Stimulated activated CD4-positive, alpha-beta T cell treated with anti-CD3 and anti-CD28 coated beads, Interleukin-15, amount 100 ng/mL, for 48 hours (primary cell): ENCODE measurements around the gene ECE1.

Experiments used
- DNase-seq, 2 donors: peaks; one replicate each; pipeline ENCODE4 v3.0.0-alpha.2; 2020; ENCODE audit warnings: low read depth in 2 of 2

Gene ECE1

DNA sequence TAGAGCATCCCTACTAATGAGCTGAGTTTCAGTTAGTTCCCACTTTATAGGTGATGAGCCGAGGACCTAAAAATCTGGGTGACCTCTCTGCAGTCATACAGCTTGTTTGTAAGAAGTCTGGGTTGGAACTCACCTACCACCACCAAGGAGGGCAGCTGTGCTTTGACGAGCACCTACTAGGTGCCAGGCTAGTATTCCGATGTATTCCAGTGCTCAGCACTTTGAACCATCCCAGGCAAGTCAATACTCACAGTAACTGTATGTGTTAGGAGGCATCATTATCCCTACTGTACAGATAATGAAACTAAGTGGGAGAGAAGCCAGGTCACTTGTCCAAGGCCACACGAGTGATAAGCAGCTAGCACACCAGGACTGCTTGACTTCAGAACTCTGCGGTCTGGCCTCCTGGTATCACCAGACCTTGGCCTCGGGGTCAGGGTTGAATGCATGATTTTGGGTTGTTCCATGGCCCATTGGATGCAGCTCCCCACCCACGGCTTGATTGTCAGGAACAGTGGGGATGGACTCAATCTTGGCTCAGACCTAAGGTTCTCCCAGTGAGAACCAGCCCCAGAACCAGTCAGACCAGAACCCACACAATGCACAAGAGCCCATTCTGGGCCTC is 20.7 kb downstream of the ECE1 start:
- no peak for DNase-seq

DNA sequence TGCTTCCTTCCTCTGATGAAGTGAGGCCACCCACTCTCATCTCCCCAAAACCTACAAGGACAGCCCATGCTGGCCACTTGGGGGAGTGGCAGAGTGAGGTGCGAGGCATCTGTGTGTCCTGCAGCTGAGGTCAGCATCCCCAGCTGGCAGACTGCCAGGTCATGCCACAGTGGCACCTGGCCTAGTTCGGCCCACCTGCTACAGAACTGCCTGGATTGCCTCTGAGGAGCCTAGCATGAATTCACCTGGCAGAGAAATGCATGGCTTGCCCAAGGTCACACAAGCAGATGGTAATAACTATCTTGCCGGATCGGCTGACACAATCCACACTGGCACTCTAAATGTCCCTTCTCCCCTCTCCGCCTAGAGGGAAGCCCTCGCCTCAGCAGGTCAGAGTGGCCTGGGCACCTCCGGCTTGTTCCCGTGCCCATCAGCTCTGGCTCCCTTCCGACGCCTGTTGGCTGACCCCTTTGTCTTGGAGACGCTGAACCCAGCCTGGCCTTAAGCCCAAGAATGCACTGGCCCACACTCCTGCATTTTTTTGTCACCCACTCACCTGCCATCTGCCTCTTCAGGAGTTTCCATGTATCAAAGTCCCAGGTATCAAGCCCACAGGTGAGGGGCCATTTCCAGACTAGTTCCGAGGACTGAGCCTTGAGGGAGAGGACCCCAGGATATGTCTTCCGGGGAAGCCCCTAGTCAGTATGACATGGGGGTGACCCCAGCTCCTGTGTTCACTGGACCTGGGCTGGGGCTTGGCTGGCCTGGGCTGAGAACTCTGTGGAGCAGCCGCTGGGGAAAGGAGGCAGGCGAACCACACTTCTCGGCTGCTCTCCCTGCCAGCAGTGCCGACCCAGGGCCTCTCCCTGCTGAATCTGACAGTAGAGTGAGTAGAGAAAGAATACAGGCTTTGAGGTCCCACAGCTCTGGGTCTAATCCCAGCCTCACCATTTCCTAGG is 21.7 kb downstream of the ECE1 start:
- DNase-seq: no peak

DNA sequence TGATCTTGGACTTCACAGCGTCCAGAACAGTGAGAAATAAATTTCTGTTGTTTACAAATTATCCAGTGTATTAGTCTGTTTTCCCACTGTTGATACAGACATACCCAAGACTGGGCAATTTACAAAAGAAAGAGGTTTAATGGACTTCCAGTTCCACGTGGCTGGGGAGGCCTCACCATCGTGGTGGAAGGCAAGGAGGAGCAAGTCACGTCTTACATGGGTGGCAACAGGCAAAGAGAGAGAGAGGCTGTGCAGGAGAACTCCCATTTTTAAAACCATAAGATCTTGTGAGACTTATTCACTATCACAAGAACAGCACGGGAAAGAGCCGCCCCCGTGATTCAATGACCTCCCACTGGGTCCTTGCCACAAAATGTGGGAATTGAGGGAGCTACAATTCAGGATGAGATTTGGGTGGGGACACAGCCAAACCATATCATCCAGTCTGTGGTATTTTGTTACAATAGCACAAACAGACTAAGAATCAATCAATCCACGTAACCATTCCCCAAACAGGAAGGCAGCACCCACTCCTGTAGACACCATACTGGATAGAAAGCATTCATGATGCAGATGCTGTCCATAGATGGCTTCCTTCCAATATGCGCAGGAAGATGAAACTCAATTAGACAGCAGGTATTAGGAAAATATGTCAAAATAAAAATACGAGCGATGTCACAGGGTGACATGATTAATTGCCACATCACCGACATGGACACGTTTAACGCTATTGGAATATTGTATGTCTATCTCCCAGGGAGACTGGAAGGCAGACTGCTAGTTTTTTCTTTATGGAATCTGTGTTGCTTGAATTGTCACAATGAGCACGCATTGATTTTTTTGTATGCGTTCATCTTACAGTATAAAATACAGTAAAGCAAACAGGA is 22.8 kb downstream of the ECE1 start:
- DNase-seq: no peak

DNA sequence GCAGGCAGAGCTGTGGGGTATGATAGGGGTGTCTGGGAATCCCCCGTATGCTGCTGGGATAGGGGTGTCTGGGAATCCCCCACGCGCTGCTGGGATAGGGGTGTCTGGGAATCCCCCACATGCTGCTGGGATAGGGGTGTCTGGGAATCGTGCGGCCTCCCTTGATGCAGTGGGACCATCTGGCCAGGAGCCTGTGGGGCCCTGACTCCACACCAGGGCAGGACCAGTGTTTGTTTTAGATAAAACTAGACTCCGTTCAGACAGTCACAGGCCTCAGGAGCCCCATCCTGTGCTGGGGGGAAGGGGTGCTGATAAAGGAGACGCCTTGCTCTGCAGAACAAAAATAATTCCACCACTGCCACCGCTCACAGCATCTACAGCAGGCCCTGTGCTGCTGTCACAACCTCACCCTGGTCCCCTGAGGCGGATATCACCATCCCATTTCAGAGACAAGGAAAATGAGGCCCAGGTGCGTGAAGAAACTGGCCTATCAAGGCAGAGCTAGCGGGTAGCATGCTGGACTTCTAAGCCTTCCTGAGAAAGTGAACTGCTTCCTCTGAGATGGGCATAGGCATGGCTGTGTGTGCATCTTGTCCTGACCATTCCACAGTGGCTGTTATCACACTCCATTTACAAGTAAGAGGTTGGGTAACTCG is 24.0 kb downstream of the ECE1 start:
- no peak for DNase-seq

DNA sequence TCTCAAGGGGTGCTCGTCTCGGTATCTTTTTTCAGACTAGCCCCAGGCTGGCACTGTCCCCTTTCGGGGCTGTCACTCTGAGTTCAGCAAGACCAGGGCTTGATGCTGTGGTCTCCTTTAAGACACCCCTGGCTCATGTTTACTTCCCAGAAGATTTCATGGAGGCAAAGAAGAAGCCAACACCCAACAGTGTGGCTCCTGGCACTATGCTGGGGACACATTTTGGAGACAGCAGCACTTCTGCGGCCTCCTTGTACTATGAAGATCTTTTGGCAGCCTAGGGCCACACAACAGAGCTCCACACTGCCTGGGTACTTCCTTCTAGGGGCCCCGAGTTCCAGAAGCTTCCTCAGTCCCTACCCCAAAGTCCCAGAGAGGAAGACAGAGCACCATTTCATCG is 24.6 kb downstream of the ECE1 start:
- no peak for DNase-seq

DNA sequence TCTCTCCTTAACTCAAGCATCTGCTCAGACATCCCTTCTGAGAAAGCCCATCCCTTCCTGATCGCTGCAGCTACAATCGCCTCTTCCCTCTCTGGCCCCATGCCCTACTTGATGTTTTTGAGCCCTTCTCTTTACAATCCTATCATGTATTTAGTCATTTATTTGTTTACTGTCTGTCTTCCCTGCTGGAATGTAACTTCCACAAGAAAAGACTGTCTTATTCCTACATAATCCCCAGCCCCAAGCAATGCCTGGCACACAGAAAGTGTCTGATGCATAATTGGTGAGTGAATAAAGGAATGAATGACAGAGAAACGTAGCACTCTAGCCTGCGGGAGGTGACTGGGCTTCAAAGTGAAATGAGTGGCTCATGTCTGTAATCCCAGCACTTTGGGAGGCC is 25.4 kb downstream of the ECE1 start:
- no peak for DNase-seq

DNA sequence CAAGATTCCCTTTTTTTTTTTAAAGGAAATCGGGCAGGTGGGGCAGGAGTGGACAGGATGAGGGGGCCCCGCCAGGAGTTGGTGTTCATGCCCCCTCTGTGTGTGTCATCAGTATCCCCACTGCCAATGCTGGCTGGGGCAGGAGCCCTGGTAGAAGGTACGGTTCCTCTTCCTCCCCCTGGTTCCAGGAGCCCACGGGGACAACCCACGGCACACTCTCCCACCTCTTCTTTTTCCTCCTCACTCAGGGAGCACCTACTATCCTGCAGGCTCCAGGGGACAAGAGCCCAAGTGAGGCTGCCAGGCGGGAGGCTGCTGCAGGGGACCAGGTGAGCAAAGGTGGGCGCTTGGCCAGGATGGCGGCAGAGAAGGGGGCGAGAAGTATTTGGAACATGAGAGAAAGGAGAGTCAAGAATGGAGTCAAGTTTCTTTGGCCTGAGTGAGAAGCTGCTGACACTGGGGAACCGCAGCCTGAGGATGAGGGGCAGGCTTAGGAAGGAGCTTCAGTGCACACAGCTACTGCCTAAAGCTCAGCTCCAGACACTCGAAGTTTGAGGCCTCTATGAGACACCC is 26.5 kb downstream of the ECE1 start:
- DNase-seq: no peak

DNA sequence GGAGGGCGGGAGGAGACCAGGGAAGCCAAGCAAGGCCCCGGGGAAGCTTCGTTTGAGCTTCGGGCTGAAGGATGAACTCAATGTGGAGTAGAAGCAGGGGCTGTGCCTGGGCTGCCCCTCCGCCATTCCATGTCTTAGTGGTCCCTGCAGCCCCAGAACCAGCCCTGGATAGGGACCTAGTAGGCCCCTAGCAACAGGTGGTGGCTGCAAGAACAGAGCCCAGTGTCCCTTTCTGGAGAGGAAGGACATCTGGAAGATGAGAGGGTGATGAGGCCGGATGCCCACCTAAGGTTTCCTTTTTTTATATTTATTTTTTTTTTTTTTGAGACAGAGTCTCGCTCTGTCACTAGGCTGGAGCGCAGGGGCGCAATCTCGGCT is 27.2 kb downstream of the ECE1 start:
- DNase-seq: no peak

DNA sequence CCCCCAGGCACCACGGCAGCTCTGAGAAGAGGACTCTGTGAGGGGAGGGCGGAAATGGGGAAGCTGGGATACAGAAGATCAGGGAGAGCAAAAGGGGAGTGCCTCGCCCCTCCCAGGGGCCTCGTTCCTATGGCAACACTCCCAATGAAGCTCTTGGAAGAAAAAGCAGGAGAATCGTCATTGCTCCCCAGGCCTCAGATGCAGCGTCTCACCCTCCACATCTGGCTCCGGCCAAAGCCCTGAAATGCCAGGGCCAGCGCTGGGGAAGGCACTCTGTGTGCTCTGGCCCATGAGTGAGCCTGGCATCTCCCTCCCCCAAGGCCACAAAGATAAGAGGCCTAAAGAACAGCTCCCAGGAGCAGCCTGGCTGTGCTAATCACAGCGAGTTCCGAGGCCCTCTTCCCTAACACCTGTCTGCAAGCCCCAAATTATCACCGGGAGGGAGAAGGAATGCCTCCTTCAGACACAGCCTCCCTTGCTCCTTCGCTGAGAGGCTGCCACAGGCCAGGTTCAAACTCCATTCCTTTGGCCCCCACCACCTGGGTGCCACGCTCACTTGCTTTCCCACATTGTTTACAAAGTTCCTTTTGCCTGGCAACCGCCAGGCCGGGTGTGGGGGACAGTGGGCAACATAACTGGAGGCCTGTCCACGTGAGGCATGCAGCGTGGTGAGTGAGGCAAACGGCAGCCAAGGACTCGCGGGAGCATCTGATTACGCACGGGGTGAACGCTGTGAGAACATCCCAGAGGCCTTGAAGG is 27.8 kb downstream of the ECE1 start:
- no peak for DNase-seq

DNA sequence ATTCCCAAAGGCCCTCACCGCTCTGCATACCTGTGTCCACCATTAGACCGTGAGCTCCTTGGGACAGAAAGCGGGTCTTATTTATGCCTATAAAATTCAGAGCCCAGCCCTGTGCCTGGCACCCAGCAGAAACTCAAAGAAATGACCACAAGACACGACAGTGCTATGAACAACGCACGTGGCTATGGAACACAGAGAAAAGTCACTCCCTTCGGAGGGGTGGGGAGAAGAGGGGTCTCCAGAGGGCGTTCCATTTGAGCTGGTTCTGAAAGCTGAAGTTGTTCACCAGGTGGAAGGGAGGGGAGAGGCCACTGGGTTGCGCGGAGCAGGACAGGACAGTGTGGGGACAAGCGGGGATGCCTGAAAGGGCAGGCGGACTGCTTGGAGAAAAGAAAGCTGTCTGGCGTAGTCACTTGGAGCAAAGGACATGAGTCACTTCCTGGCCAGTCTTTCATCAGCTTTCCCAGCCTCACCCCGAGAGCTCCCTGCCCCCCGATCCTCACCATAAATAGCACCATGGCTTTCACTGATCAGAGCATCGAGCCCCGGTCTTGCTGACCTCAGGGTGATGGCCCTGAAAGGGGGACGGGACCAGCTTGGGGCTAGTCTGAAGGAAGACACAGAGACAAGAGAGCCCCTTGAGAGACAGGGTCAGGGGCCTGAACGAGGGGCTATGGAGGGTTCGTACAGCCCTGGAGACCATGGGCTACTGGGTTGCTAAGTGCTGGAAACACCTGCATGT is 28.5 kb downstream of the ECE1 start:
- no peak for DNase-seq

DNA sequence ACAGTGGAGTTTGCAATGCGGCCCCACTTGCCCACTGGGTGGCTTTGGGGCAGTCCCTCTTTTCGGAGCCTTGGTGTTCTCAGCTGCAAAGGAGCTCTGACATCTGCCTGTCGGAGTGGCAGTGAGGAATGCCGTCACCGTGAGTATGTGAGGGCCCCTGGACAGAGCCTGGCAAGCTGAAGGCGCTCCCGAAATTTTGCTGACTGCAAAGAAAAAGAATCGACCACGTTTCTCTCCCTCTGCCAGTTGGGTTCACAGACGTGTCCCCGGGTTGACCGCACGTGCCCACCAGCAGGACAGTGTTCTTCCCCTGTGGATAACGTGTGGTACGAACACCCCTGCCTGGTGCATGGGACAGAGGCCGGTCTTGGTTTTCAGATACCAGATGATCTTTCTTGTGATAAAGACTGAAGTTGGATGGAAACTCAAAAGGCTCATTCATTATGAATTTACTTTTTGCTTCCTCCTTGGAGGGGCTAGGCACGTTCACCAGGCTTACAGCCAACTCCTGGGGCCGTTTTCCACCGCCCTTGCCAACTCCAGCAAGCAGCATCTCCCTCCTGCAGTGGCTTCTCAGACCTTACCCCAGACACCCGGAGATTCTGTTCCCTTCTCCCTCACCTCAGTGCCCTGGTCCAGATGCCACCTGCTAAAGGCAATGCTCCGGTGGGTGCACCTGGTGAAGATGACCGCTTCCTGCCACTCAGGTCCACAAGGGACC is 29.7 kb downstream of the ECE1 start:
- DNase-seq: no peak

DNA sequence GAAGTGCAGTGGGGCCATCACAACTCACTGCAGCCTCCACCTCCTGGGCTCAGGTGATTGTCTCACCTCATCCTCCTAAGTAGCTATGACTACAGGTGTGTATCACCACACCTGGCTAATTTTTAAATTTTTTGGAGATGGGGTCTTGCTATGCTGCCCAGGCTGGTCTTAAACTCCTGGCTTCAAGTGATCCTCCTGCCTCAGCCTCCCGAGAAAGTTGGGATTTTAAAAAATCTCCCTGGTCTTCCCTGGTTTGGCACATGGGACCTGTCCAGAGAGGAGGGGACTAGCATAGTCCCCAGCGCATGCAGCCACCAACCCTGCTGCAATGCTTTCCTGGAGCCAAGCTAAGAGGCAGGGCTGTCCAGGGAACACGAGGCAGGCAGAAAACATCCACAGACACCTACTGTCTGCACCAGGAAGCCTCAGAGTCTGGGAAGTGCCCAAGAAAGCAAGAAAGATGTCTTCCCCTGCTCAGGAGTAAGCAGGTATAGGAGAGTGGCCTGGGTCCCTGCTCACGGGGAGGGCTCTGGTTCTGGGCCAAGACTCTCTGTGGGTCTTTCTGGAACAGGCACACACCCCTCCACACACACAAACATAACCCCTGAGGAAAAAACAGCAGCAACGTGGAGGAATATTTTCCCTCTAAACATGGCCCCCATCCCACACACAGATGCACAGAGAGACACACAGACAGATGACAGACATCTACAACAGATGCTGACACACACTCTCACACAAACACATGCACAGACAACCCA is 30.8 kb downstream of the ECE1 start:
- no peak for DNase-seq

DNA sequence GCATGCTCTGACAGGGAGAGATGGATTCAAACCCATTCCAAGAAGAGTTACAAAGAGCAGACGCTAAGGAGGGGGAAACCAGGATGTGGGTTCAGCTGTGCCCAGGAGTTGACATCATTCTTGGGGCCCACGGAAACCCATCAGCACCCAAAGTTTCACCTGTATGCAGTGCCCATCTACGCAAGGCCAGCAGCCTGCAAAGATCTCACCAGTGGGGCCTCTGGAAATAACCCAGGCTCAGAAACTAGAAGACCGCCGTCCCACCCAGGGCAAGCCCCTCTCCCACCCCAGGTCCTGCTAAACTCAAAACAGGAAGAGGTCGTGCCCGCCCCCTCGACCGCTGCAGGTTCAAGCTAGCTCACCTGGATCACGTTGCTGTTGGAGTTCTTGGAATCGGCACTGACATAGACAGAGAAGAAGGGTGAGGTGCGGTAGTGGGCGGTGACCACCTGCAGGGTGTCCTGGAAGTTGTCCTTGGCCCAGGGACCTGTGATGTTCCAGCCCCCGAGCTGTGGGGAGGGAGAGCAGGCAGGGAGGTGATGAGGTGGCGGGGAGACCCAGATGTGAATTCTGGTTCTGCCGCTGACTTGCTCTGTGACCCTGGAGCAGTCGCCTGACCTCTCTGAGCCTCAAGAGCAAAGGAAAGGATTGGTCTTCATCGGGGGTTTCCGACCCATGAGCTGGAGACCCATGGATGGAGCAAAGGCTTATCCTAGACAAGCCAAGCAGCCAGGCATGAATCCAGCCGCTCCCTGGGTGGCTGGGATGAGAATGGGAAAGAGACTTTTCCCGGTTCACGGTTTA is 31.7 kb downstream of the ECE1 start:
- DNase-seq: no peak

DNA sequence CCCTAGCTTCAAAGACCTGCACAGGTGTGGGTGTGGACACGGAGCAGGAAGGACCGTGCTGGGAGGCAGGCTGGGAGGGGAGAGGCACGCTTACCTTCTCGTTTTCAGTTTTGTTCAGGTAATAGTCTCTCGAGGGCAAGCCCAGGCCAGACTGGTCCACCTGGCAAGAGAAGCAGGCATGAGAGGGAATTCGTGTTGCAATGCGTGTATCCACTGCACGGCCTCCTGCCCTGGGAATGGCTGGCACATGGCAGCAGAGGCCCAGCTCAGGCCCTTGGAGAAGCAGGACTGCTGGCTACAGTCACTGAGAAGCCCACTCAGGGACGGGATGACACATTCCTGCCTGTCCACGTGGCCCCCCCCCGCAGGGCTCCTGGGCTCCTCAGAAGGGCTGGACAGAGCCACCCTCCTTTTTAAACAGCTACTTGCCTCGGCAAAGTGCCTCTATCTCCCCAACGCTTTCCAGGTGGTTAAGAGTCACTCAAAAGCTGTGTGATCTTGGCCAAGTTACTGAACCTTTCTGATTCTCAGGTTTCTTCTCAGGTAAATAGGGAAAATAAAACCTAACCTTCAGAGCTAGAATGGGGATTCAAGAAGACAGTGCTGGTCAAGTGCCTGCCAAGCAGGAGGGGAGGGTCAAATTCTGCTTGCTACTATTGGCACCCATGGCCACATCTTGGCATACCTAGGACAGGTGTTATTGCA is 32.7 kb downstream of the ECE1 start:
- no peak for DNase-seq

DNA sequence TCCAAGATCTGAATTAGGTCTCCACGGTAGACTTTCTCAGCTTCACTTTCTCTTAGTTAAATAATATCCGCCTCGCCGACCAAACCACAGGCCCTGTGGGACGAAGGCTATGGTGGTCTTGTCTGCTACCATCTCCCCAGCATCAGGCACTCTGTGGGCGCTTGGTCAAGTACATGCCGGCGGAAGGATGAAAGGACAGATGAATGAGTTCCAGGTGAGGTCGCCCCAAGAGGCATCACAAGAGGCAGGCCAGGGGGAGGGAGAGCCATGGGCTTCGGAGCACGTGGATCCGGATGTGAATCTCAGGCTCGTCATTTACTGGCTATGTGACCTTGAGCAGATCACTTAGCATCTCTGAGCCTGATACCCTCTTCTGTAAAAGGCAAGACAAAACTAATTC is 33.5 kb downstream of the ECE1 start:
- DNase-seq: no peak

DNA sequence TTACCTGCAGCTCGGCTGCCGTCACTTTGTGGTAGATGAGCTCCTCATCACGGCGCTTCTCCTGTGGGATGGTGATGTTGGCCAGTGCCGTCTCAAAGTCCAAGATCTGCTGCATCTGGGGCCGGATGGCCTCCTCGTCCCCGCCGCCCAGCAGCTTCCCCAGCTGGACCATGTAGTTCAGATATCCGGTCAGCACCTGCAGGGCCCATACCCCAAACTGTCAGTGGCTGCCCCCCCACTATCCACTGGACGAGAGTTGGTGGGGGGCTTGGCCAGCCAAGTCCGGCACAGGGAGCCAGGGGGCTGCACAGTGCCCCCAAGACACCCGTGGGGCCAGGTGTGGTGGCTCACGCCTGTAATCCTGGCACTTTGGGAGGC is 34.3 kb downstream of the ECE1 start:
- DNase-seq: no peak

DNA sequence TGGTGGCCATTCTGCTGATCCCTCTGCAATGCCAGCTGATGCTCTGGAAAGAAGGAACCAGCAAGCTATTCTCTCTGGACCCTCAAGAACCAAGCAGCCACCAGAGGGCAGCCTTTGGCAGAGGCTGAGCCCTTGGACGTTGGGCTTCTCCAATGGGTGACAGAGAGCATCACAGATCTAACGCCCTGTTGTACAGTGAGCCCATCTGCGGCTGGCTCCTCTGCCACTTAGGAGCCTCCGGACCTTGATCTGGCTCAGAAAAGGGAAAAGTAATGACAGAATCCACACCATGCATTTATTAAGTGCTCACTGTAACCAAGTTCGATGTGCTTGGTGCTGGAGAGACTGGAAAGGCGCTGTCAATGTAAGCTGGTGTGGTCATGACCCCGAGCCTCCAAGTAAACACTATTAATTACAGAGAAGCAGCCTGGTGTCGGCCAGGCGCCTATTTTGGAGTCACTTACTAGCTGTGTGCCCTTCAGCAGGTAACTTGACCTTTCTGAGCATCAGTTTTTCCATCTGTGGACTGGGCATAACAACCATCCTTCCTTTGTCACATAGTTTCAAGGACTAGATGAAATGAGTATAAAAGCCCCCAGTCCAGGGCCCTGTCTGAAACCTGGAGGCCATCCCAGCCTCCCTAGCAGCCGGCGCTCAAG is 34.9 kb downstream of the ECE1 start:
- DNase-seq: peak; percentile 51 to 81
